ENCODE data around the gene CST9L.

- TF ChIP-seq CTCF (optimal IDR thresholded peaks at IDR 0.05 in 1 of 3, IDR thresholded peaks at IDR 0.05 in 1 of 3, conservative IDR thresholded peaks at IDR 0.05 in 1 of 3; ENCODE audit: extremely low read depth in 1 of 3, insufficient read depth in 2 of 3, low read length in 3 of 3), result no peak
- TF ChIP-seq EZH2 (IDR thresholded peaks at IDR 0.05; ENCODE audit: low read length), result no peak
Observed at GRCh38 chr20:23607497-23608245, 39.4 kb upstream of the CST9L start.

Data from keratinocyte (primary cell).